KMS-11 (cell line): ENCODE data around the gene NXPE3.

ENCODE experiments used
- H2AFZ ChIP-seq: fragments of 200-600 bp; sonication (generic); 2 replicates; pipeline ENCODE4 v1.6.1; 2016; ENCODE audit warnings: antibody characterized with exemption, mixed run types, low read depth
- H3K27ac ChIP-seq: fragments of 200-600 bp; sonication (generic); 2 replicates; pipeline ENCODE4 v1.6.1; 2016; ENCODE audit warnings: mild to moderate bottlenecking, mixed run types
- H3K27me3 ChIP-seq: fragments of 200-600 bp; sonication (generic); 2 replicates; pipeline ENCODE4 v1.6.1; 2017; ENCODE audit warnings: mild to moderate bottlenecking, low read depth, mixed run types, moderate library complexity; ENCODE audit not compliant: insufficient read depth
- H3K36me3 ChIP-seq: fragments of 200-600 bp; sonication (generic); 2 replicates; pipeline ENCODE4 v1.6.1; 2017; ENCODE audit warnings: mild to moderate bottlenecking, mixed run types; ENCODE audit not compliant: insufficient read depth
- H3K4me1 ChIP-seq: fragments of 200-600 bp; sonication (generic); 2 replicates; pipeline ENCODE4 v1.6.1; 2016; ENCODE audit warnings: mild to moderate bottlenecking, low read depth, mixed run types; ENCODE audit not compliant: poor library complexity, severe bottlenecking
- H3K4me2 ChIP-seq: fragments of 200-600 bp; sonication (generic); 2 replicates; pipeline ENCODE4 v1.7.0; 2016; ENCODE audit warnings: mild to moderate bottlenecking, mixed run types
- H3K4me3 ChIP-seq: fragments of 200-600 bp; sonication (generic); IDR thresholded peaks from 2 replicates; pipeline ENCODE4 v1.6.1; 2017; ENCODE audit warnings: low read depth, low read length, mixed read lengths; ENCODE audit not compliant: insufficient read depth
- H3K79me2 ChIP-seq: fragments of 200-600 bp; sonication (generic); 2 replicates; pipeline ENCODE4 v1.6.1; 2016; ENCODE audit warnings: low read depth, mixed run types; ENCODE audit not compliant: insufficient read depth
- H3K9ac ChIP-seq: fragments of 200-600 bp; sonication (generic); 2 replicates; pipeline ENCODE4 v1.6.1; 2016; ENCODE audit warnings: mild to moderate bottlenecking, mixed run types
- H4K20me1 ChIP-seq: fragments of 200-600 bp; sonication (generic); 2 replicates; pipeline ENCODE4 v1.6.1; 2016; ENCODE audit warnings: mild to moderate bottlenecking, mixed run types; ENCODE audit not compliant: insufficient read depth
- TF ChIP-seq, protein P1 (sequence below): fragments of 200-600 bp; sonication (generic); conservative IDR thresholded peaks from 2 replicates; pipeline ENCODE4 v1.6.1; 2017; ENCODE audit warnings: low read depth, mild to moderate bottlenecking, antibody characterized with exemption, low read length, moderate library complexity, mixed read lengths

NXPE3 gene

GRCh38 chr3:101827211-101828174 lies 48.5 kb downstream of the NXPE3 start:
- H3K27ac ChIP-seq = peak overlapping the region; percentile 73
- peak overlapping the region; percentile 72 for H3K9ac ChIP-seq
- no peaks in the 10 kb centered on the region for H4K20me1 ChIP-seq
- peaks cover 56% of the 10 kb centered on the region for H3K4me1 ChIP-seq
- H3K4me2 ChIP-seq = peak overlapping the region; percentile 92
- H3K27me3 ChIP-seq = no peaks in the 10 kb centered on the region
- no peaks in the 10 kb centered on the region for H3K36me3 ChIP-seq
- no peaks in the 10 kb centered on the region for H3K79me2 ChIP-seq
- TF ChIP-seq, protein P1, sequence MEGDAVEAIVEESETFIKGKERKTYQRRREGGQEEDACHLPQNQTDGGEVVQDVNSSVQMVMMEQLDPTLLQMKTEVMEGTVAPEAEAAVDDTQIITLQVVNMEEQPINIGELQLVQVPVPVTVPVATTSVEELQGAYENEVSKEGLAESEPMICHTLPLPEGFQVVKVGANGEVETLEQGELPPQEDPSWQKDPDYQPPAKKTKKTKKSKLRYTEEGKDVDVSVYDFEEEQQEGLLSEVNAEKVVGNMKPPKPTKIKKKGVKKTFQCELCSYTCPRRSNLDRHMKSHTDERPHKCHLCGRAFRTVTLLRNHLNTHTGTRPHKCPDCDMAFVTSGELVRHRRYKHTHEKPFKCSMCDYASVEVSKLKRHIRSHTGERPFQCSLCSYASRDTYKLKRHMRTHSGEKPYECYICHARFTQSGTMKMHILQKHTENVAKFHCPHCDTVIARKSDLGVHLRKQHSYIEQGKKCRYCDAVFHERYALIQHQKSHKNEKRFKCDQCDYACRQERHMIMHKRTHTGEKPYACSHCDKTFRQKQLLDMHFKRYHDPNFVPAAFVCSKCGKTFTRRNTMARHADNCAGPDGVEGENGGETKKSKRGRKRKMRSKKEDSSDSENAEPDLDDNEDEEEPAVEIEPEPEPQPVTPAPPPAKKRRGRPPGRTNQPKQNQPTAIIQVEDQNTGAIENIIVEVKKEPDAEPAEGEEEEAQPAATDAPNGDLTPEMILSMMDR = no peak
- peak overlapping the region; percentile 72 for H2AFZ ChIP-seq
- H3K4me3 ChIP-seq = peak overlapping the region; percentile 83

GRCh38 chr3:101828276-101828675 lies 49.3 kb downstream of the NXPE3 start:
- Histone ChIP-seq H3K9ac (peak overlapping the region; percentile 72), H3K36me3 (no peaks in the 10 kb centered on the region), H4K20me1 (no peaks in the 10 kb centered on the region), H3K27me3 (no peaks in the 10 kb centered on the region), H3K4me1 (peaks cover 60% of the 10 kb centered on the region), H2AFZ (peak overlapping the region; percentile 72; the same call in 1 of the 2 replicates), H3K79me2 (no peaks in the 10 kb centered on the region), H3K4me2 (peak overlapping the region; percentile 92), H3K4me3 (no peak overlapping the region), H3K27ac (peak overlapping the region; percentile 73)
- TF ChIP-seq, protein P1 = no peak

GRCh38 chr3:101828691-101829436 lies 49.9 kb downstream of the NXPE3 start:
- Histone ChIP-seq H3K4me1 (peaks cover 65% of the 10 kb centered on the region), H3K36me3 (no peaks in the 10 kb centered on the region), H4K20me1 (no peaks in the 10 kb centered on the region), H3K4me2 (peak overlapping the region; percentile 92), H3K79me2 (no peaks in the 10 kb centered on the region), H3K9ac (peak overlapping the region; percentile 72; the same call in 1 of the 2 replicates), H3K27me3 (no peaks in the 10 kb centered on the region), H3K4me3 (no peak overlapping the region), H3K27ac (peak overlapping the region; percentile 73; the same call in 1 of the 2 replicates), H2AFZ (peak overlapping the region; percentile 72; the same call in 1 of the 2 replicates)
- TF ChIP-seq, protein P1 = no peak

GRCh38 chr3:101829437-101829830 lies 50.4 kb downstream of the NXPE3 start:
- Histone ChIP-seq H3K79me2 (no peaks in the 10 kb centered on the region), H4K20me1 (no peaks in the 10 kb centered on the region), H3K4me3 (no peak overlapping the region), H2AFZ (peak overlapping the region; percentile 24; the same call in 1 of the 2 replicates), H3K27me3 (no peaks in the 10 kb centered on the region), H3K4me2 (peak overlapping the region; percentile 92), H3K27ac (peak overlapping the region; percentile 34; the same call in 1 of the 2 replicates), H3K9ac (peak overlapping the region; percentile 72; the same call in 1 of the 2 replicates), H3K4me1 (peaks cover 71% of the 10 kb centered on the region), H3K36me3 (no peaks in the 10 kb centered on the region)
- TF ChIP-seq, protein P1 = no peak
